HG03064 (cell line): Measurements from ENCODE around the gene SLC46A1.
A peak's percentile ranks its signal among the peaks of the same experiment; 100 is the strongest.

Experiments
- ATAC-seq: cut with Tn5 transposase; IDR thresholded peaks from one replicate; pipeline ENCODE4 v1.9.1; 2021; ENCODE audit warnings: low read depth; ENCODE audit not compliant: unreplicated experiment

SLC46A1 gene

GRCh38 chr17:28385037-28385400 lies 21.0 kb downstream of the SLC46A1 start:
- ATAC-seq = no peak

DNA sequence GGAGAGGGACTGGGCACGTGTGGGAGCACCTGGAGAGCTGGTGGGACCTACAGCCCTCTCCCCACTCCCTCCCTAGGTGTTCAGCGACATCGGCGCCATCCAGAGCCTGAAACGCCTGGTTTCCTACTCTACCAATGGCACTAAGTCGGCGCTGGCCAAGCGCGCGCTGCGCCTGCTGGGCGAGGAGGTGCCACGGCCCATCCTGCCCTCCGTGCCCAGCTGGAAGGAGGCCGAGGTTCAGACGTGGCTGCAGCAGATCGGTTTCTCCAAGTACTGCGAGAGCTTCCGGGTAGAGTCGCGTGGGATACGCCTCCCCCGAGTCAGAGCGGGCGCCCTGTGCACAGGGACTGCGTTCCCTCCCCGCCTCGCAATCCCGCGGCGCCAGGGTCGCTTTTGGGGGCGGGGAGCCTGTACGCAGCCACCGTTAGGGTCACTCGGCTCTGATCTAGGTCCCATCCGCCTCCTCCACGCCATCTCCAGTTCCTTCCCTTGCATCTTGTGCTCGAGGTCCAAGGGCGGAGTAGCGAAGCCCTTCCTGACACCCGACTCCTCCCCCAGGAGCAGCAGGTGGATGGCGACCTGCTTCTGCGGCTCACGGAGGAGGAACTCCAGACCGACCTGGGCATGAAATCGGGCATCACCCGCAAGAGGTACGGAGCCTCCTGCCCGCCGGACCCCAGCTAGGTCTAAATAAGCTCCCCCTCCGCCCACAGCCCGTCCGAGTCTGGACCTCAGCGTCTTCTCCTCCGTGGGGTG lies 21.6 kb downstream of the SLC46A1 start:
- no peak for ATAC-seq

DNA sequence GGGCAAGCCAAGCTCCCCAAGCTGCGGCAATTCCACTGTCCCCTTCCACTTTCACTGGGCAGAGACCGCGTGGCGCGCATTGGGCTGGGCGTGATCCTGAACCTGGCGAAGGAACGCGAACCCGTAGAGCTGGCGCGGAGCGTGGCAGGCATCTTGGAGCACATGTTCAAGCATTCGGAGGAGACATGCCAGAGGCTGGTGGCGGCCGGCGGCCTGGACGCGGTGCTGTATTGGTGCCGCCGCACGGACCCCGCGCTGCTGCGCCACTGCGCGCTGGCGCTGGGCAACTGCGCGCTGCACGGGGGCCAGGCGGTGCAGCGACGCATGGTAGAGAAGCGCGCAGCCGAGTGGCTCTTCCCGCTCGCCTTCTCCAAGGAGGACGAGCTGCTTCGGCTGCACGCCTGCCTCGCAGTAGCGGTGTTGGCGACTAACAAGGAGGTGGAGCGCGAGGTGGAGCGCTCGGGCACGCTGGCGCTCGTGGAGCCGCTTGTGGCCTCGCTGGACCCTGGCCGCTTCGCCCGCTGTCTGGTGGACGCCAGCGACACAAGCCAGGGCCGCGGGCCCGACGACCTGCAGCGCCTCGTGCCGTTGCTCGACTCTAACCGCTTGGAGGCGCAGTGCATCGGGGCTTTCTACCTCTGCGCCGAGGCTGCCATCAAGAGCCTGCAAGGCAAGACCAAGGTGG lies 24.7 kb downstream of the SLC46A1 start:
- ATAC-seq = no peak

DNA sequence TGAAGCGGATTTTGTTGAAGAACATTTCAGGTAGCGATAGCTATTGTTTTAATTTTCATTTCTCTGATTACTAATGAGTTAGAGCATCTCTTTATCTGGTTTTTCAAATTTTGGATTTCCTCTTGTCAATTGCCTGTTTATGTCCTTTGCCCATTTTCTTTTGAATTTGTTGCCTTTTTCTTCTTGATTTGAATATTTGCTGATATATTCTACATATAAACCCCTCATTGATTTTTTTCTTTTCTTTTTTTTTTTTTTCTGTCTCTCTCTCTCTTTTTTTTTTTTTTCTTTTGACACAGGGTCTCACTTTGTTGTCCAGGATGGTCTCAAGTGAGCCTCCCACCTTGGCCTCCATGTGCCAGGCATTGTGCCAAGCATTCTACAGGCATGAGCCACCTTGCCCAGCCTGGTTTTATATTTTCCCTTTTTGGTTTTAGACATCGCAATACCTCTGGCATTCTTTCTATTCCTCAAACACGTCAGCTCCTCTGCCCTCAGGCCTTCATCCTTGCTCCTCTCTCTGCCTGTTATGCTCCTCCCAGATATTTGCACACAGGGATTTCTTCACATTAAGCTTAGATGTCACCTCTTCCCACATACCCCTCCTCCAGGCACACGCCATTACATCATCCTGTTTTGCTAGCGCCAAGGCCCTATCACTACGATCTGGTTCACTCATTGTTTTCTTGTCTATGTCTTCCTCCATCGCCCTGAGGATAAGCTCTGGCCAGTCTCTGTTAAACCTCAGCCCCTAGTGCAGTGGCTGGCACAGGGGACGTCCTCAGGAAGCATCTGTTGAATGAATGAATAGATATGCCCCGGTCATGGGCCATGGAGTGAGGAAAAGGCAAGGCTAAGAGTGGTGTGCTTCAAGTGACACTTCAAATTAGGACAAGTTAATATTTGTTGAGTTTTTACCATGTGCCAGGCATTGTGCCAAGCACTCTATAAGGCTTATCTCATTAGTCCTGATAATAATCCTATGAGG lies 25.9 kb downstream of the SLC46A1 start:
- ATAC-seq = no peak

- ATAC-seq = no peak
Measured at GRCh38 chr17:28372945-28373274, 33.1 kb downstream of the SLC46A1 start.

GRCh38 chr17:28372203-28372944 lies 33.6 kb downstream of the SLC46A1 start:
- ATAC-seq = peak; percentile 3

DNA sequence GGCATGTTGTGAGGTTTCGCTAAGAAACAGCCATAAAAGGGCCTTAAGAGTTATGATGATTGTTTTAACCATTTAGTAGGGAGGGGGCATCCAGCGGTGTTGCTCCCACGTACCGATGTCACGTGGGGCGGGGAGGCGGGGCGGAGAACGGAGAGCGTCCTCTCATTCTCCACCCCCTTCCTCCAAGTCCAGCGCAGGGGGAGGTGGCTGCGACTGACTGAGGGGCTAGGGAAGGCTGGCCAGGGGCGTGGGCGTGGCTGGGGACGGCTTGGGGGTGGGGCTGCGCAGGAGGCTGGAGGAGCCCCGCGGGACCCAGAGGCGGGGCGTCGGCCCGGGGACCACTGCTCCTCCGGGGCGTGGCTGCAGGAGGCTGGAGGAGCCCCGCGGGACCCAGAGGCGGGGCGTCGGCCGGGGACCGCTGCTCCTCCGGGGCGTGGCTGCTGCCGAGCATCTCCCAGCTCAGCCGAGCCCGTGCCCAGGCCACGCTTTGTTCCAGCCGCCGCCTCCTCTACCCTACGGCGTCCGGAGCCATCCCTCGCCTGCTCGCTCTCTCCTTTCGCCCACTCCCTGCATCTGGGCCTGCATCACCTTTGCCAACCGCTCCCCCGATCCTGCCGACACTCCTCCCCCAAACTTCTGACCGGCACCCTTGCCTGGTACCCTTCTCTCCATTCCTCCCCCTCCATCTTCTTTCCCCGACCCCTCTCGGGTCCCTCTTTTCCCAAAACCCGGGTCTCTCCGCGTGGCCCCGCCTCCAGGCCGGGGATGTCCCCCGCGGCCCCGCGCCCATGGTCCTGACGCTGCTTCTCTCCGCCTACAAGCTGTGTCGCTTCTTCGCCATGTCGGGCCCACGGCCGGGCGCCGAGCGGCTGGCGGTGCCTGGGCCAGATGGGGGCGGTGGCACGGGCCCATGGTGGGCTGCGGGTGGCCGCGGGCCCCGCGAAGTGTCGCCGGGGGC lies 34.5 kb downstream of the SLC46A1 start, which contains the start of gene SARM1:
TSS of gene SARM1 (plus strand) at position 450 of the 958 bp plus-strand sequence. CDS start at position 789, 339 bp downstream.
- ATAC-seq = peak; percentile 74

GRCh38 chr17:28370744-28371103 lies 35.3 kb downstream of the SLC46A1 start:
- no peak for ATAC-seq

DNA sequence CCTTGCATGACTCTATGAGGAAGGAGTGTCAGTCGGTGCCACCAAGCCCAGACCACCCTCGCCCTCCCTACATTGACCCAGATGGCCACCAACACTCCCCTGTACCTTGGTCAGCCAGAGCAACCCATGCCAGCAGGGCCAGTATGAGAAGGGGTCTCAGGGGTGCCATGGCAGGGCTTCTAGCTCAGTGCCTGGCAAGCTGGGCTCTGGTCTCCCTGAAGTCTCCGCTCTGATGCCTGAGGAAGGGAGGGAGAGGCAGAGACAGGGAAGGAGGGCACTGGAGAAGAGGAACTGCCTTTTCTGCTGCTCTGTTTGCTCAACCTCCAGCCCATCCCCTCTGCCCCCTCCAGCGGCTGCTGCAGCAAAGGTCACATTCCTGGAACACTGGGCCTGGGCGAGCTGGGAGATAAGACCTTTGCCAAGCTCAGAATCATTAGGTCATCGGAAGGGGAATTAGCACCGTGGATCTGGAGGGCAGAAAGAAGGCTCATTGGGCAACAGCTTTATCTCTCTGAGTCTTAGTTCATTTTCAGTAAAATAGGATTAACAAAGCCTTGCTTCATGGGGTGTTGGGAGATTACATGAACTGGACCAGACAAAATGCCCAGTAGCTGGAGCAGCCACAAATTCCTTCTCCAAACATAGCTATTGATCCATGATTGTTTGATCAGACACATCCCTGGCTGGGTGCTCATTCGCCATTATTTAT lies 35.8 kb downstream of the SLC46A1 start, which contains the start of gene VTN:
TSS of gene VTN (minus strand) at position 273 of the 709 bp plus-strand sequence. CDS start at position 169, 104 bp downstream.
- ATAC-seq = no peak

GRCh38 chr17:28369684-28370034 lies 36.4 kb downstream of the SLC46A1 start:
- ATAC-seq = no peak

DNA sequence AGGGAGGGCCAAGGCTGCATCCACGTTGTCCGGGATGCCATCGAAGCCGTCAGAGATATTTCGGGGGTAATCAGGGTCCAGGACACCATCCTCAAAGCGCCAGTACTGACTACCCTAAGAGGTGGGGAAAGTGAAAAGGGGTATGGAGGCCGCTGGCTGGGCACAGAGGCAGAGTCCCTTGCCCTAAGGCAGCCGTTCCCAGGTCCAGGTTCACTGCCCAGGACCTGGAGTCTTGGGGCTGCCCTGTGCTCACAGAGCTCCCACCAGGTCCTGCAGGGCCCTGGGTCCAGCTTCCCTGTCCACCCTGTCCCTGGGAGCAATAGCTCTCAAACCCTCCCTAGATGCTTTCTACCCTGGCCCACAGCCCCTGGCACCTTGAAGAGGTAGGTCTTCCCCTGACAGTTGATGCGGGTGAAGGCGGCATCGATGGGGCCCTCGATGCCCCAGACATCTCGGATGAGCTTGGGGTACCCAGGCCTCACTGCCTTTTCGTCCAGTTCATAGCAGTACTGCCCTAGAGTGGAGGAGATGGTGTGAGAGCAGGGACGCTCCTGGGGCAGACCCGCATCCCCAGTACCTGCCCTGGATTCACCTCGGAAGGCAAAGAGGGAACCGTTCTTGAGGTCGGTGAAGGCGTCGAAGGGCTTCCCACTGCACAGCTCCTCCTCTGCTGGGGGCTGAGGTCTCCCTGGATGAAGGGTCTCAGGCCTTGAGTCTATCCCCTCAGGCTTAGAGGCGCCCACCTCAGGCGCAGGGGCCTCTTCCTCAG lies 36.9 kb downstream of the SLC46A1 start:
- ATAC-seq = no peak

GRCh38 chr17:28368306-28368831 lies 37.6 kb downstream of the SLC46A1 start:
- no peak for ATAC-seq

DNA sequence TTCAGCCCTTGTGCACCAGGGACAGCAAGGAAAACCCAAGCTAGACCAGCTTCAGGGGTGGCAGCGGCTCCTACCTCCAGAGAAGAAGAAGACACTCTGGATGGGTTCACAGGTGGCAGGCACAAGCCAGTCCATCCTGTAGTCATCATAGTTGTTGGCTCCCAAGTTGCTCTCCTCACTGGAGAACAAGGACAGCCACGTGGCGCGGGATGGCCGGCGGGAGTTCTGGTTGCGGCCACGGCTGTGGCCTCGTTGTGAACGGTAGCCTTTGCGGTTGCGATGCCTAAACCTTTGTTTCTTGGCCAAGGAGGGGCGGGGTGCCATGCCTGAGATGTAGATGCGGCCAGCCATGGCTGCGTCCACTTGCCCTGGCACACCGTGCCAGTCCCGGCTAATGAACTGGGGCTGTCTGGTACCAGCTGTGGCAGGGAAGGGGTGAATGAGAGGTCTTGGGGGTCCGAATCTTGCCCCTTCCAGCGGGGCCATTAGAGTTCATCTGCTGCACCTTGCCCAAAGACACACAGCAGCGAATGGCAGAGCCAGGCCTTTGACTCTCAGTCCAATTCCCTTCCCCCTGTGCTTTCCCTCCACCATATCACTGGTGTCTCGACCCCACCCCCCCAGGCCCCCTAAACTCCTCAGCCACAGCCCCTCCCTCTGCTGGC lies 38.2 kb downstream of the SLC46A1 start:
- ATAC-seq = no peak

GRCh38 chr17:28366605-28367004 lies 39.4 kb downstream of the SLC46A1 start:
- no peak for ATAC-seq

GRCh38 chr17:28365487-28365886 lies 40.5 kb downstream of the SLC46A1 start:
- ATAC-seq = no peak

DNA sequence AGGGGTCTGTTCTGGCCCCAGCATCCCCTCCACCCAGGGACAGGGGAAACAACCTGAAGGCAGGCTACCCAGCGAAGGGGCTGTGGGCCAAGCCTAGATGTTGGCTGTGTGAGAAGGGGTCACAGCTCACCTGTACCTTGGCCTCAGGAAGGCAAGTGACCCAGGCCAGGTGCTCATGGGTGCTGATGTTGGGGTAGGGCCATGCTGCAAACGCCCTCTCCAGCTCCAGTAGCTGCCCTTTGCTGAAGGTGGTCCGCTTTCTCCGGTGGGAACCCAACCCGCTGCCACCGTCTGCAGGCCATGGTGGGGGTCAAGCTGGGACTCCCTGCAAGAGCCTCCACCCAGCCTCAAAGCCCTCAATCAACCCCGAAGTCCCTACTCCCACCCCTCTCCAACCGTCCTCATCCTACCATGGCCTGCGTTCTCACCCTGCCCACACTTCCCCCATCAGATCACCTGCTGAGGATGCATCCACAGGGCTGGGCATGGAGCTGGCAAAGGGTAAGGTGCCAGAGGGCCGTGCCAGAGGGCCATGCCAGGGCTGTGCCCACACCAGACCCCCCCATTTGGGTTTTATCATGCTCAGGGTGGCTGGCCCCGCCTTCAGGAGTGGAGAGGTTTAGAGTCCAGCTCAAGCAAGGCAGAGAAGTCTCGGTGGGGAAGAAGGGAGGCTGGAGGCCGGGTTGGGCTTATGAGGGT lies 41.2 kb downstream of the SLC46A1 start, which contains the start of gene SEBOX:
TSS of gene SEBOX (minus strand) at position 535 of the 699 bp plus-strand sequence. CDS start at position 487, 48 bp downstream.
- no peak for ATAC-seq
